Karpas-422 (cell line): ENCODE results near the gene FAM20A. TPM values are rescaled to one million over a fixed set of nuclear protein-coding genes. Genes with fewer than 3 reads are reported as not detected.
"Not testable (repeated sequence)": the region's sequence is repeated elsewhere in the genome, so short reads cannot be mapped to it uniquely, and the experiment has no call there.

Experiments used
- DNase-seq: peaks from one replicate; pipeline ENCODE4 v3.0.0-alpha.2; 2015
- H2AFZ ChIP-seq: fragments of 200-600 bp; sonication (generic); 2 replicates; pipeline ENCODE4 v1.6.1; 2014; ENCODE audit warnings: antibody characterized with exemption, low read length, mixed read lengths
- H3K27ac ChIP-seq: fragments of 200-600 bp; sonication (generic); 2 replicates; pipeline ENCODE4 v1.5.1; 2014; ENCODE audit warnings: mild to moderate bottlenecking, low read length, moderate library complexity
- H3K27me3 ChIP-seq: fragments of 200-600 bp; sonication (generic); 2 replicates; pipeline ENCODE4 v1.6.1; 2014; ENCODE audit warnings: low read length, mixed read lengths
- H3K36me3 ChIP-seq: fragments of 200-600 bp; sonication (generic); 2 replicates; pipeline ENCODE4 v1.6.1; 2014; ENCODE audit warnings: low read length, mixed read lengths; ENCODE audit not compliant: insufficient read depth
- H3K4me1 ChIP-seq: fragments of 200-600 bp; sonication (generic); 2 replicates; pipeline ENCODE4 v1.6.1; 2014; ENCODE audit warnings: mild to moderate bottlenecking, low read length, mixed read lengths
- H3K4me2 ChIP-seq: fragments of 200-600 bp; sonication (generic); 2 replicates; pipeline ENCODE4 v1.6.1; 2014; ENCODE audit warnings: low read length, low read depth, mild to moderate bottlenecking; ENCODE audit not compliant: poor library complexity, severe bottlenecking
- H3K4me3 ChIP-seq: fragments of 200-600 bp; sonication (generic); 2 replicates; pipeline ENCODE4 v1.5.1; 2014; ENCODE audit warnings: mild to moderate bottlenecking, antibody characterized with exemption, low read length, mixed read lengths
- H3K79me2 ChIP-seq: fragments of 200-600 bp; sonication (generic); 2 replicates; pipeline ENCODE4 v1.6.1; 2014; ENCODE audit warnings: mild to moderate bottlenecking, low read length, mixed read lengths
- H3K9ac ChIP-seq: fragments of 200-600 bp; sonication (generic); 2 replicates; pipeline ENCODE4 v1.6.0; 2014; ENCODE audit warnings: low read length
- H3K9me2 ChIP-seq: fragments of 200-600 bp; sonication (generic), shearing (Covaris generic); replicated peaks from 2 replicates; pipeline ENCODE4 v1.6.0; 2014; ENCODE audit warnings: mild to moderate bottlenecking, low read length, moderate library complexity; ENCODE audit not compliant: insufficient read depth
- H3K9me3 ChIP-seq: fragments of 300-700, 200-600 bp; sonication (generic); 2 replicates; pipeline ENCODE4 v1.6.1; 2014; ENCODE audit warnings: low read length, mixed read lengths
- H4K20me1 ChIP-seq: fragments of 200-600 bp; sonication (generic); 2 replicates; pipeline ENCODE4 v1.6.1; 2014; ENCODE audit warnings: mild to moderate bottlenecking, antibody characterized with exemption, low read length, low read depth; ENCODE audit not compliant: insufficient read depth
- total RNA-seq: library from RNA; depleted of rRNA; stranded (reverse); fragments of >200 nt; shearing (Covaris generic); gene quantifications from 2 replicates; pipeline ENCODE4 v1.2.3, GENCODE V29; 2014; ENCODE audit warnings: low replicate concordance

Gene FAM20A
- total RNA-seq, 1 experiment from 2014 or later: not detected

GRCh38 chr17:68527314-68527713, 73.9 kb downstream of the FAM20A start:
- Histone ChIP-seq H3K4me3 (no peak overlapping the region), H3K27ac (no peak overlapping the region), H3K9ac (no peak overlapping the region), H3K4me2 (no peak overlapping the region), H3K79me2 (peaks cover 26% of the 10 kb centered on the region), H4K20me1 (no peaks in the 10 kb centered on the region), H3K9me2 (no peaks in the 10 kb centered on the region), H3K27me3 (no peaks in the 10 kb centered on the region), H2AFZ (no peak overlapping the region), H3K36me3 (peaks cover 87% of the 10 kb centered on the region), H3K9me3 (no peaks in the 10 kb centered on the region), H3K4me1 (no peaks in the 10 kb centered on the region)
- no peak for DNase-seq

DNA sequence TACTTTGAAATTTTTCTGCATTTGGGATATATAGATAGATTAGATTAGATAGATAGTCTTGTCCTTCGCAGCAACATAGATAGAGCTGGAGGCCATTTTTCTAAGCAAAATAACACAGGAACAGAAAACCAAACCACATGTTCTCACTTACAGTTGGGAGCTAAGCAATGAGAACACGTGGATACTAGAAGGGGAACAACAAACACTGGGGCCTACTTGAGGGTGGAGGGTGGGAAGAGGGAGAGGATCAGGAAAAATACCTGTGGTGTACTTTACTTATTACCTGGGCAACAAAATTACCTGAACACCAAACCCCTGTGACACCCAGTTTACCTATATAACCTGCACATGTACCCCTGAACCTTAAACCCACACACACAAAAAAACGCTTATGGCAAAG, 74.6 kb downstream of the FAM20A start:
- Histone ChIP-seq H3K79me2 (peaks cover 33% of the 10 kb centered on the region), H3K9me2 (no peaks in the 10 kb centered on the region)

GRCh38 chr17:68522266-68522665, 78.9 kb downstream of the FAM20A start:
- no peak overlapping the region for H3K27ac ChIP-seq
- H4K20me1 ChIP-seq: no peaks in the 10 kb centered on the region
- no peaks in the 10 kb centered on the region for H3K27me3 ChIP-seq
- H3K9me2 ChIP-seq: no peaks in the 10 kb centered on the region
- H3K4me1 ChIP-seq: no peaks in the 10 kb centered on the region
- no peak overlapping the region for H3K4me2 ChIP-seq
- H3K9ac ChIP-seq: no peak overlapping the region
- H3K36me3 ChIP-seq: peaks cover 80% of the 10 kb centered on the region
- DNase-seq: no peak
- no peaks in the 10 kb centered on the region for H3K9me3 ChIP-seq
- H3K4me3 ChIP-seq: no peak overlapping the region
- H3K79me2 ChIP-seq: peaks cover 66% of the 10 kb centered on the region
- H2AFZ ChIP-seq: no peak overlapping the region

More for the DNA sequence above, 74.6 kb downstream of the FAM20A start:
- H3K27me3 ChIP-seq: no peaks in the 10 kb centered on the region
- no peak overlapping the region for H3K4me2 ChIP-seq
- H3K9me3 ChIP-seq: no peaks in the 10 kb centered on the region
- no peaks in the 10 kb centered on the region for H3K4me1 ChIP-seq
- no peak for DNase-seq
- H3K4me3 ChIP-seq: no peak overlapping the region
- H3K36me3 ChIP-seq: peaks cover 86% of the 10 kb centered on the region
- H3K9ac ChIP-seq: no peak overlapping the region
- no peak overlapping the region for H2AFZ ChIP-seq
- no peaks in the 10 kb centered on the region for H4K20me1 ChIP-seq
- no peak overlapping the region for H3K27ac ChIP-seq

DNA sequence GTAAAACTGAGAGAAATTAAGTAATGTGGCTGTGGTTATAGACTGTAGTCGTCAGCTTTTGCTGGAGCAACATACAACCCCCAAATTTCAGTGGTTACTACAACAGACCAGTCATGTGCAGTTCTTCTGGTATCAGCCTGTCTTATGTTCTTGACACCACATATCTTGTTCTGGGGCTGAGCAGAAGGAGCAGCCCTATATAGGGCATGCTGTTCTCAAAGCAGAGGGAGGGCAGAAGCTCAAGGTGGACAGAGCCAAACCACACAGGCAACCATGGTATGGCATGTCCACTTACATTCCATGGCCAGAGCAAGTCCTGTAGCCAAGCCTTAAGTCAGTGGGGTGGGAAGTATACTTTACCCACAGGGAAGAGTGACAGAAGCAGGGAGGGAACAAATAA, 81.3 kb downstream of the FAM20A start:
- Histone ChIP-seq H3K4me1 (peaks cover 4% of the 10 kb centered on the region; the same call in 1 of the 2 replicates), H3K9me2 (no peaks in the 10 kb centered on the region), H3K9me3 (no peaks in the 10 kb centered on the region), H3K27me3 (no peaks in the 10 kb centered on the region), H3K4me2 (no peak overlapping the region), H3K36me3 (peaks cover 81% of the 10 kb centered on the region), H3K27ac (no peak overlapping the region), H2AFZ (no peak overlapping the region), H3K9ac (no peak overlapping the region), H3K79me2 (peaks cover 81% of the 10 kb centered on the region), H3K4me3 (no peak overlapping the region), H4K20me1 (peaks cover 5% of the 10 kb centered on the region; the same call in 1 of the 2 replicates)
- no peak for DNase-seq

DNA sequence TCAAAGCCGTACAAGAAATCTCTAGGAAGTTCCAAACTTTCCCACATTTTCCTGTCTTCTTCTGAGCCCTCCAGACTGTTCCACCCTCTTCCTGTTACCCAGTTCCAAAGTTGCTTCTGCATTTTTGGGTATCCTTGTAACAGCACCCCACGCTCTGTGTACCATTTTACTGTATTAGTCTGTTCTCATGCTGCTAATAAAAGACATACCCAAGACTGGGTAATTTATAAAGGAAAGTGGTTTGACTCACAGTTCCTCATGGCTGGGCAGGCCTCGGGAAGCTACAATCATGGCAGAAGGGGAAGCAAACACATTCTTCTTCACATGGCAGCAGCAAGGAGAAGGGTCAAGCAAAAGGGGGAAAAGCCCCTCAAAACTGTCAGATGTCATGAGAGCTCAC, 82.1 kb downstream of the FAM20A start:
- H3K4me2 ChIP-seq, H3K9me2 ChIP-seq, H3K9me3 ChIP-seq, H4K20me1 ChIP-seq, H2AFZ ChIP-seq, H3K27ac ChIP-seq, DNase-seq, H3K27me3 ChIP-seq, H3K9ac ChIP-seq, H3K4me3 ChIP-seq: not testable (repeated sequence)
- Histone ChIP-seq H3K36me3 (peaks cover 76% of the 10 kb centered on the region), H3K79me2 (peaks cover 87% of the 10 kb centered on the region), H3K4me1 (peaks cover 12% of the 10 kb centered on the region)

DNA sequence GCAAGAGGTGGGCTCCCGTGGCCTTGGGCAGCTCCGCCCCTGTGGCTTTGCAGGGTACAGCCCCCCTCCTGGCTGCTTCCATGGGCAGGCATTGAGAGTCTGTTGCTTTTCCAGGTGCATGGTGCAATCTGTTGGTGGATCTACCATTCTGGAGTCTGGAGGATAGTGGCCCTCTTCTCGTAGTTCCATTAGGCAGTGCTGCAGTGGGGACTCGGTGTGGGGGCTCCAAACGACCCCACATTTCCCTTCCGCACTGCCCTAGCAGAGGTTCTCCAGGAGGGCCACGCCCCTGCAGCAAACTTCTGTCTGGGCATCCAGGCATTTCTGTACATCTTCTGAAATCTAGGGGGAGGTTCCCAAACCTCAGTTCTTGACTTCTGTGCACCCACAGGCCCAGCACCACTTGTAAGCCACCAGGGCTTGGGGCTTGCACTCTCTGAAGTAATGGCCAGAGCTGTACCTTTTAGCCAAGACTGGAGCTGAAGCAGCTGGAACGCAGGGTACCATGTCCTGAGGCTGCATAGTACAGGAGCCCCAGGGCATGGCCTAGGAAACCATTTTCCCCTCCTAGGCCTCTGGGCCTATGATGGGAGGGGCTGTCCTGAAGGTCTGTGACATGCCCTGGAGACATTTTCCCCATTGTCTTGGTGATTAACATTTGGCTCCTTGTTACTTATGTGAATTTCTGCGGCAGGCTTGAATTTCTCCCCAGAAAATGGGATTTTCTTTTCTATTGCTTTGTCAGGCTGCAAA, 82.9 kb downstream of the FAM20A start:
- peaks cover 14% of the 10 kb centered on the region for H4K20me1 ChIP-seq
- peaks cover 69% of the 10 kb centered on the region for H3K36me3 ChIP-seq
- no peak overlapping the region for H3K9ac ChIP-seq
- H3K79me2 ChIP-seq: peaks cover 88% of the 10 kb centered on the region
- no peak overlapping the region for H3K27ac ChIP-seq
- no peak overlapping the region for H3K4me2 ChIP-seq
- peaks cover 20% of the 10 kb centered on the region for H3K4me1 ChIP-seq
- H3K9me3 ChIP-seq: no peaks in the 10 kb centered on the region
- H3K27me3 ChIP-seq: no peaks in the 10 kb centered on the region
- no peaks in the 10 kb centered on the region for H3K9me2 ChIP-seq
- no peak overlapping the region for H2AFZ ChIP-seq
- DNase-seq: no peak
- H3K4me3 ChIP-seq: no peak overlapping the region

- peaks cover 64% of the 10 kb centered on the region for H3K36me3 ChIP-seq
- H3K9me2 ChIP-seq, H2AFZ ChIP-seq, DNase-seq, H3K4me3 ChIP-seq, H3K4me2 ChIP-seq, H3K9ac ChIP-seq, H3K27ac ChIP-seq, H3K9me3 ChIP-seq, H3K27me3 ChIP-seq: not testable (repeated sequence)
- H3K79me2 ChIP-seq: peaks cover 91% of the 10 kb centered on the region
- peaks cover 20% of the 10 kb centered on the region for H3K4me1 ChIP-seq
- H4K20me1 ChIP-seq: peaks cover 20% of the 10 kb centered on the region
These were observed 83.6 kb downstream of the FAM20A start for GRCh38 chr17:68517605-68518004.

- Histone ChIP-seq H3K27ac (no peak overlapping the region), H3K36me3 (peaks cover 58% of the 10 kb centered on the region), H4K20me1 (peaks cover 20% of the 10 kb centered on the region), H3K9me2 (no peaks in the 10 kb centered on the region), H3K4me3 (no peak overlapping the region), H3K4me1 (peaks cover 22% of the 10 kb centered on the region), H3K79me2 (peaks cover 87% of the 10 kb centered on the region), H3K9me3 (no peaks in the 10 kb centered on the region), H3K27me3 (no peaks in the 10 kb centered on the region), H3K4me2 (no peak overlapping the region), H2AFZ (no peak overlapping the region), H3K9ac (no peak overlapping the region)
- no peak for DNase-seq
These were observed 84.4 kb downstream of the FAM20A start for GRCh38 chr17:68516732-68517131.
